Panc1 (cell line): ENCODE data around the gene ZNF451. TPM values are rescaled to one million over a fixed set of nuclear protein-coding genes. Genes with fewer than 3 reads are reported as not detected.

Source experiments
- ATAC-seq: fragments of 200-7000 bp; cut with Tn5 transposase; 2 replicates; pipeline ENCODE4 v1.9.1; 2020; ENCODE audit warnings: mild to moderate bottlenecking, moderate library complexity
- BruUV-seq: library from RNA; stranded (reverse); fragments of 400-500 nt; replicated peaks from 2 replicates; lab custom pipeline; 2021; lab: Mats Ljungman, UMichigan
- CTCF ChIA-PET: fragments of 300-600 bp; sonication (Branson Sonifier 250); formaldehyde crosslinking; loops from one replicate; lab custom pipeline; 2022; ENCODE audit warnings: antibody characterized with exemption; lab: Charles Lee
- POLR2A ChIA-PET: fragments of 300-600 bp; sonication (Branson Sonifier 250); formaldehyde crosslinking; loops from one replicate; lab custom pipeline; 2022; ENCODE audit warnings: antibody characterized with exemption; lab: Charles Lee
- DNase-seq: peaks from one replicate; pipeline ENCODE4 v3.0.0-alpha.2; 2010; ENCODE audit warnings: low read depth, low spot score
- H3K27ac ChIP-seq: 2 replicates; pipeline ENCODE4 v1.5.1; 2011; ENCODE audit warnings: mild to moderate bottlenecking, low read length, inconsistent platforms
- H3K27me3 ChIP-seq: fragments of 200-500 bp; sonication (Bioruptor generic); 2 replicates; pipeline ENCODE4 v1.6.0; 2014; ENCODE audit warnings: low read length, inconsistent platforms; ENCODE audit not compliant: control insufficient read depth, insufficient read depth
- H3K36me3 ChIP-seq: fragments of 200-500 bp; sonication (Bioruptor generic); 2 replicates; pipeline ENCODE4 v1.5.1; 2014; ENCODE audit warnings: inconsistent platforms, mild to moderate bottlenecking, low read length, moderate library complexity; ENCODE audit not compliant: control insufficient read depth, insufficient read depth
- H3K4me1 ChIP-seq: 2 replicates; pipeline ENCODE4 v1.5.1; 2011; ENCODE audit warnings: inconsistent platforms, mild to moderate bottlenecking, low read length, moderate library complexity; ENCODE audit not compliant: control insufficient read depth, insufficient read depth
- H3K4me3 ChIP-seq, 2 experiments: 2 replicates each; pipeline ENCODE4 v1.5.1; 2011 to 2012; ENCODE audit warnings: low read depth in 2 of 2, low read length in 2 of 2, mild to moderate bottlenecking in 2 of 2, inconsistent platforms in 1 of 2, moderate library complexity in 1 of 2
- H3K9me3 ChIP-seq: fragments of 200-500 bp; sonication (Bioruptor generic); 2 replicates; pipeline ENCODE4 v1.5.1; 2014; ENCODE audit warnings: low read depth, mild to moderate bottlenecking, inconsistent platforms, low read length, moderate library complexity; ENCODE audit not compliant: control insufficient read depth, insufficient read depth
- POLR2AphosphoS5 ChIP-seq: IDR thresholded peaks from 2 replicates; pipeline ENCODE4 v1.6.1; 2012; ENCODE audit warnings: mild to moderate bottlenecking, low read depth, low read length, moderate library complexity
- SIN3A ChIP-seq: IDR thresholded peaks from 2 replicates; pipeline ENCODE4 v1.6.1; 2012; ENCODE audit warnings: low read depth, mild to moderate bottlenecking, low read length, moderate library complexity, borderline replicate concordance; ENCODE audit not compliant: insufficient read depth
- TCF7L2 ChIP-seq: IDR thresholded peaks from 2 replicates; pipeline ENCODE4 v1.6.1; 2011; ENCODE audit warnings: mild to moderate bottlenecking, low read depth, low read length, inconsistent platforms
- in situ Hi-C: cut with HindIII; loops from 2 replicates; pipeline ENCODE4 v1.10.0; 2016; ENCODE audit warnings: low sequenced_read_pairs, low pct_unique_long_range_greater_than_20kb
- intact Hi-C: fragments of 100-400 bp; cut with micrococcal nuclease; formaldehyde crosslinking; loops from one replicate; pipeline ENCODE4 v1.10.0; 2022; ENCODE audit not compliant: unreplicated experiment
- total RNA-seq: library from RNA; stranded (reverse); gene quantifications from one replicate; pipeline ENCODE4 v1.2.1, GENCODE V29; 2021; ENCODE audit not compliant: unreplicated experiment
- TF ChIP-seq, protein P1 (sequence below): fragments of 450-650 bp; IDR thresholded peaks from 2 replicates; pipeline ENCODE4 v1.5.1; 2017; ENCODE audit warnings: mild to moderate bottlenecking
- TF ChIP-seq, protein P2 (sequence below), 2 experiments: IDR thresholded peaks; 2 replicates each; pipeline ENCODE4 v1.6.1; 2011 to 2012; ENCODE audit warnings: low read depth in 2 of 2, control low read depth in 1 of 2, low read length in 1 of 2, mild to moderate bottlenecking in 1 of 2, moderate library complexity in 1 of 2; ENCODE audit not compliant: insufficient read depth in 1 of 2

The ZNF451 gene
- total RNA-seq, 1 experiment from 2014 or later: 71.1 TPM

DNA sequence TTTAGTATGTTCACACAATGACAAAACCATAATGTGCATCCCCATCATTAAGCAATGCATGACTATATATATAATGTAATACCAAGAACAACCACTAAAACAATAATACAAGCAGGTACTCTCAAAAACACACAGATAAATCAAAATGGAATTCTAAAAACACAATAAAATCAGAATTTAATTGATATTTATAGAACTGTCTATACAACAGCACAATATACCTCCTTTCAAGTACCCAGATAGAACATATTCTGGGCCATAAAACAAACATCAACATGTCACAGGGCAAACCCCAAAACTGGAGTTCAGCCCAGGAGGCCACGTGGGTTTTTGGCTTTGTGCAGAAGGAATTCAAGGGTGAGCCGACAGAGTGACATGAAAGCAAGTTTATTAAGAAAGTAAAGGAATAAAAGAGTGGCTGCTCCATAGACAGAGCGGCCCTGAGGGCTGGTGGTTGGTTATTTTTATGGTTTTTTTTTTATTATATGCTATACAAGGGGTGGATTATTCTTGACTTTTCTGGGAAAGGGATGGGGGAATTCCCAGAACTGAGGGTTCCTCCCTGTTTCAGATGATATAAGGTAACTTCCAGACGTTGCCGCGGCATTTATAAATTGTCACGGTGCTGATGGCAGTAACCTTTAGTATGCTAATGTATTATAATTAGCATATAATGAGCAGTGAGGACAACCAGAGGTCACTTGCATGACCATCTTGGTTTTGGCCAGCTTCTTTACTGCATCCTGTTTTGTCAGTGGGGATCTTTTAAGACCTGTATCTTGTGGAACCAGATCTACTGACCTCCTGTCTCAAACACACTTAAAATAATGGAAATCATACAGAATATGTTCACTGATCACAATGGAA lies 126.5 kb downstream of the ZNF451 start:
- H3K27ac ChIP-seq: no peak overlapping the region
- ChIA-PET CTCF (no interaction called here), POLR2A (interaction anchor here (0.7 kb wide), 1 partner anchor 26 kb away, joined by 7 read pairs; no protein-coding TSS in a partner anchor)
- H3K4me1 ChIP-seq: peaks cover 6% of the 10 kb centered on the region; the same call in 1 of the 2 replicates
- in situ Hi-C loops: no loop called here
- intact Hi-C loops: no loop called here
- DNase-seq (no peak), ATAC-seq (no peak)
- BruUV-seq: no TSS peak
- H3K9me3 ChIP-seq: no peaks in the 10 kb centered on the region
- H3K27me3 ChIP-seq: no peaks in the 10 kb centered on the region
- H3K4me3 ChIP-seq: no peak overlapping the region
- no peaks in the 10 kb centered on the region; the same call in 1 of the 2 replicates for H3K36me3 ChIP-seq
- TF ChIP-seq POLR2AphosphoS5: no peak
- TF ChIP-seq, protein P1, sequence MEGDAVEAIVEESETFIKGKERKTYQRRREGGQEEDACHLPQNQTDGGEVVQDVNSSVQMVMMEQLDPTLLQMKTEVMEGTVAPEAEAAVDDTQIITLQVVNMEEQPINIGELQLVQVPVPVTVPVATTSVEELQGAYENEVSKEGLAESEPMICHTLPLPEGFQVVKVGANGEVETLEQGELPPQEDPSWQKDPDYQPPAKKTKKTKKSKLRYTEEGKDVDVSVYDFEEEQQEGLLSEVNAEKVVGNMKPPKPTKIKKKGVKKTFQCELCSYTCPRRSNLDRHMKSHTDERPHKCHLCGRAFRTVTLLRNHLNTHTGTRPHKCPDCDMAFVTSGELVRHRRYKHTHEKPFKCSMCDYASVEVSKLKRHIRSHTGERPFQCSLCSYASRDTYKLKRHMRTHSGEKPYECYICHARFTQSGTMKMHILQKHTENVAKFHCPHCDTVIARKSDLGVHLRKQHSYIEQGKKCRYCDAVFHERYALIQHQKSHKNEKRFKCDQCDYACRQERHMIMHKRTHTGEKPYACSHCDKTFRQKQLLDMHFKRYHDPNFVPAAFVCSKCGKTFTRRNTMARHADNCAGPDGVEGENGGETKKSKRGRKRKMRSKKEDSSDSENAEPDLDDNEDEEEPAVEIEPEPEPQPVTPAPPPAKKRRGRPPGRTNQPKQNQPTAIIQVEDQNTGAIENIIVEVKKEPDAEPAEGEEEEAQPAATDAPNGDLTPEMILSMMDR: peak; percentile 19; the same call in 1 of the 2 replicates

DNA sequence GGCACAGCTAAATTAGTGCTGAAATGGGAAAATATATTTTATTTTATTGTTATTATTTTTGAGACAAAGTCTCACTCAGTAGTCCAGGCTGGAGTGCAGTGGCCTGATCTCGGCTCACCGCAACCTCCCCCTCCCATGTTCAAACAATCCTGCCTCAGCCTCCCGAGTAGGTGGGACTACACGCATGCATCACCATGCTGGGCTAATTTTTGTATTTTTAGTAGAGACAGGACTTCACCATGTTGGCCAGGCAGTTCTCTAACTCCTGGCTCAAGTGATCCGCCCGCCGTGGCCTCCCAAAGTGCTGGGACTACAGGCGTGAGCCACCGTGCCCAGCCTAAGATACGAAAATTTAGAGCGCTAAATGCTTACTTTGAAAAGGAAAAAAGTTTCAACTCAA lies 127.3 kb downstream of the ZNF451 start:
- intact Hi-C loops: no loop called here
- no TSS peak for BruUV-seq
- Histone ChIP-seq H3K27ac (no peak overlapping the region), H3K4me1 (0 out of 2 replicates have a peak, but pooled peaks cover 3% of the 10 kb centered on the region), H3K36me3 (no peaks in the 10 kb centered on the region; the same call in 1 of the 2 replicates), H3K27me3 (no peaks in the 10 kb centered on the region), H3K9me3 (no peaks in the 10 kb centered on the region), H3K4me3 (no peak overlapping the region)
- CTCF ChIA-PET: no interaction called here
- ATAC-seq (no peak), DNase-seq (no peak)
- no peak for TF ChIP-seq POLR2AphosphoS5
- TF ChIP-seq SIN3A: no peak
- no peak for TF ChIP-seq TCF7L2
- TF ChIP-seq, protein P1: no peak
- TF ChIP-seq, protein P2, sequence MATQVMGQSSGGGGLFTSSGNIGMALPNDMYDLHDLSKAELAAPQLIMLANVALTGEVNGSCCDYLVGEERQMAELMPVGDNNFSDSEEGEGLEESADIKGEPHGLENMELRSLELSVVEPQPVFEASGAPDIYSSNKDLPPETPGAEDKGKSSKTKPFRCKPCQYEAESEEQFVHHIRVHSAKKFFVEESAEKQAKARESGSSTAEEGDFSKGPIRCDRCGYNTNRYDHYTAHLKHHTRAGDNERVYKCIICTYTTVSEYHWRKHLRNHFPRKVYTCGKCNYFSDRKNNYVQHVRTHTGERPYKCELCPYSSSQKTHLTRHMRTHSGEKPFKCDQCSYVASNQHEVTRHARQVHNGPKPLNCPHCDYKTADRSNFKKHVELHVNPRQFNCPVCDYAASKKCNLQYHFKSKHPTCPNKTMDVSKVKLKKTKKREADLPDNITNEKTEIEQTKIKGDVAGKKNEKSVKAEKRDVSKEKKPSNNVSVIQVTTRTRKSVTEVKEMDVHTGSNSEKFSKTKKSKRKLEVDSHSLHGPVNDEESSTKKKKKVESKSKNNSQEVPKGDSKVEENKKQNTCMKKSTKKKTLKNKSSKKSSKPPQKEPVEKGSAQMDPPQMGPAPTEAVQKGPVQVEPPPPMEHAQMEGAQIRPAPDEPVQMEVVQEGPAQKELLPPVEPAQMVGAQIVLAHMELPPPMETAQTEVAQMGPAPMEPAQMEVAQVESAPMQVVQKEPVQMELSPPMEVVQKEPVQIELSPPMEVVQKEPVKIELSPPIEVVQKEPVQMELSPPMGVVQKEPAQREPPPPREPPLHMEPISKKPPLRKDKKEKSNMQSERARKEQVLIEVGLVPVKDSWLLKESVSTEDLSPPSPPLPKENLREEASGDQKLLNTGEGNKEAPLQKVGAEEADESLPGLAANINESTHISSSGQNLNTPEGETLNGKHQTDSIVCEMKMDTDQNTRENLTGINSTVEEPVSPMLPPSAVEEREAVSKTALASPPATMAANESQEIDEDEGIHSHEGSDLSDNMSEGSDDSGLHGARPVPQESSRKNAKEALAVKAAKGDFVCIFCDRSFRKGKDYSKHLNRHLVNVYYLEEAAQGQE (IDR thresholded peaks at IDR 0.05; ENCODE audit: insufficient read depth in 1 of 2, low read depth in 2 of 2, low read length in 1 of 2): no peak
- POLR2A ChIA-PET: interaction anchor here (0.6 to 0.7 kb wide), 3 partner anchors 11 to 35 kb away, joined by 4 to 18 read pairs (median 7); no protein-coding TSS in a partner anchor
- in situ Hi-C loops: no loop called here

Other genes starting within 250 kb of the ZNF451 start
- 8.0 TPM for gene BEND6, start 135.1 kb upstream of the ZNF451 start, total RNA-seq
- gene KIAA1586, start 43.5 kb upstream of the ZNF451 start, total RNA-seq: 21.2 TPM
- 14.0 TPM for gene BAG2, start 82.1 kb downstream of the ZNF451 start, total RNA-seq
- 25.5 TPM for gene RAB23, start 132.1 kb downstream of the ZNF451 start, total RNA-seq
- gene PRIM2, start 227.4 kb downstream of the ZNF451 start, total RNA-seq: 30.7 TPM